Astrocyte of the hippocampus (primary cell): ENCODE data around the gene LSM5.

Experiments
- DNase-seq: peaks from one replicate; pipeline ENCODE4 v3.0.0; 2011; ENCODE audit warnings: low read depth, low spot score

The LSM5 gene

DNA sequence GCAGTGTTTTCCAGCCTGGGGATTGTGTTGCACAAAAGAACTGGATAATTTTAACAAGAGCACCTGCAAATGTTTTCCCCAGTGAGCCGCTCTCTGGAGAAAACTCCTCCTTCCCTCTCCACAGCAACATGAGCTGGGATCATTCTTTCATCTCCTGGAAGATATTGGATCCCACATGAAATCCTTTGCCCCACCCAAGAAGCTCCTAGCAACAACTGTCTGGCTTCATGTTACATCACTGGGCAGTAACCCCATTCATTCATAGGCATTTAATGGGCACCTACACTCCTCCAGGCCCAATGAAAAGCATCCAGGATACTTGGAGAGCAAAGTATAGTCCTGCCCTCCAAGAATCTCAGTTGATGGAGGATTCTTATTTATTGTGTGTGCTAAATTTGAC lies 27.2 kb downstream of the LSM5 start:
- DNase-seq: no peak

DNA sequence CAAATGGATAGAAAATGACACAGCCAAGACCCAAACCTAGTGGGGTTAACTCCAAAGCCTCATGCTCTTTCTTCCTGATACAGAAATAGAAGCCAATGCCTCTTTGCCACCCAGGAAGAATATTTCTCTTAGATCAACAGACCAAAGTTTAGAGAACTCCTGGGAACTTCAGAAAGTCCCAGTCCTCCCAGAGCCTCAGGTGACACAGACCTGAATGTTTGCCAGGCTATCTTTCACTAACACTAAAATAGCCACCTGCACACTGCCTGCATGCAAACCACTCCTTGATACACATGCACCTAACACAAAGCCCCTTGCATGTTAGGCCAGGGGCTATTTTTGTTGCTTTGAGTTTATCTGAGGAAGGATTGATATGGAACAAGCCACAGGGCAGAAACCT lies 27.7 kb downstream of the LSM5 start:
- no peak for DNase-seq

DNA sequence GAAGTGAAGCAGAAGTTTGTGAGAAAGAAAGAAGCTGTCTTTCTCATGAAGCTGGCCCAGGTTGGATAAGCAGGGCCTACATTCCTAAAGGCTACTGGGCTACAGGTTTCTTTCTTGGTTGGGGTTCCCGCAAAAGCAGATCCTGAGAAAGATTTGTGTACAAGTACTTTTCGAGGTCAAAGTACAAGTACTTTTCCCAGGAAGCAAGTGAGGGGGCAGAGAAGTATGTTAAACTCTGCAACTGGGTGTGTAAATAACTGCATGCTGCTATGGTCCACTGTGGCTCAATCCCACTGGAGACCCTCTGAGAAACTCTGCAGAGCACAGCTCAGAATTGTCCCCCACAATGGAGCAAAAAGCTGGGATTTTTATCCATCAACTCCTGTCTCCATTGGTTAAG lies 28.7 kb downstream of the LSM5 start:
- no peak for DNase-seq

DNA sequence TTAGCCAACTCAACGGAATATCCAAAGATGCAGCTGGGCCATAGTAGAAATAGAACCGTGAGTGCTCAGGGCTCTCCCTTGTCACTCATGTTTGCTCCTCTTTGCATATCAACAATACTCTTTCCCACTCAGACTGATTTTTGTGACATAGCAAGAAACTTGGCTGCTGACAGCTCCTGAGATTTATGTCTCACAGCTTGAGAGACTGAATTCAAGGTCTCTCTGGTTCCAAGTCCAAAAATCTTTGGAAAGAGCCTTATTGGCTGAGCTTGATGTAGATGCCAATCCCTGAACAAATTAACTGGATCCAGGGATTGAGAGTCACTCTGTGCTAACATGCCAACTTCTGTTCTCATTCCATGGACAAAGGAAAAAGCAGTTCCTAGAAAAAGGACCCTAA lies 30.4 kb downstream of the LSM5 start:
- no peak for DNase-seq

DNA sequence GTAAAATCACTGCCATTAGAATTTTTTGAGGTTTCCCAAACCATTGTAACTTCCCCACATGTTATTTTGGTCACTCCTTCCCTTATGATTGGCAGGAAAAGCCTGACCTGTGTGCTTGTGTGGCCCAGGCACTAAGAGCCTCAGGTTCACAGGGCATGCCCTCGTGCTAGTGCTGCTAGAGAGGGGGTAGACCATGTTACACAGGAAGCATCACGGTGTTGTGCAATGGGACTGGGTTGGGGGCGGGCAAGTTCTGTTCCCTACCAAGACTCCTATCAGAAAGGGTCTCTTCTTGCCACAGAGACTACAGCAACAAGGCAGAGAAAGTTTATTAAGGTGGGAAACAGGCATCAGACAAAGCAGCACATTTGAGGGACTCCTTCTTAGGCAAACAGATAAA lies 32.2 kb downstream of the LSM5 start:
- DNase-seq: no peak

DNA sequence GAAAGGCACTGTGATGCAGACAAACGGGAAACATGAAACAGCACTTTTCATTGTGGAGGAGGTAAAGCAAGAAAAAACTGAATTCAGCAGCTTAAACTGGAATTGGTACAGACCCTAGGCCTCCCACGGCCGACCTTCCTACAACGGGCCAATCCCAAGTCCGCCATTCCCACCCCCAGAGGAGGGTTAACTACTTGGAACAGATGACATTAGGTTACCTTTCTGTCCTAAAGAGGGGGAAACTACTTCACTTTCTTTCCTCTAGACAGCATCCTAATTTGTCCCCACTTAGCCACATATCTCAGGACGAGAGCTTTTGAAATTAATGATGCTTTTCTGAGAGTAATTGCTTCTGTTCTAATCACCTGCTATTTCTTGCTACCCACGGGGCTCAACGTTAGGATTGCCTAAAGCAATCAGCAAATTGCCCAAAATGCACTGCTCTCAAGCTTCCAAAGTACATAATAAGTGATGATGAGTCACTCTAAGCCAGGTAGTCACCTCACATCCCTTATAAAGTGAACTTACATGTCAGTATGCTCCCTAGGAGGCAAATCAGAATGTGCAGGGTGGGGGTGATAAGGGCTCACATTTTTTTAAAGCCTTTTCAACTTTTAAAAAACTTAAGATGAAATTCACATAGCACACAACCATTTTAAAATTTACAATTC lies 36.7 kb downstream of the LSM5 start:
- DNase-seq: no peak

DNA sequence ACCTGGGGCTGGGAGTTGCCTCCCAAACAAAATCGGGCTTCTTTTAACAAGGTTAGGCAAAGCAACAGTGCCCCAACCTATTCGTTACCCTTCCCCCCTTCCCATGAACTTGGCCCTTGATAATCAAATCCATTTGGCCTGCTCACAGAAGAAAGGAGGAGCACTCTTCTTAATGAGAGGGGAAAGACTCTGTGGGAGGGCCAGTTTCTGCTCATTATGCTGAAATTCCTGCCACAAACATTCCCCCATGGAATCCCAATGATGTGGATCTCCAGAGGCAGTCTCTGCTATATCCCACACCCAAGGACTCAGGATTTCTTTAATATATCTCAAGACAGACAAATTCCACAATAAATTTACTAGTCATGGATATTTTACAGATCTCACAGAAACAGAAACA lies 43.0 kb downstream of the LSM5 start:
- DNase-seq: peak; percentile 37

DNA sequence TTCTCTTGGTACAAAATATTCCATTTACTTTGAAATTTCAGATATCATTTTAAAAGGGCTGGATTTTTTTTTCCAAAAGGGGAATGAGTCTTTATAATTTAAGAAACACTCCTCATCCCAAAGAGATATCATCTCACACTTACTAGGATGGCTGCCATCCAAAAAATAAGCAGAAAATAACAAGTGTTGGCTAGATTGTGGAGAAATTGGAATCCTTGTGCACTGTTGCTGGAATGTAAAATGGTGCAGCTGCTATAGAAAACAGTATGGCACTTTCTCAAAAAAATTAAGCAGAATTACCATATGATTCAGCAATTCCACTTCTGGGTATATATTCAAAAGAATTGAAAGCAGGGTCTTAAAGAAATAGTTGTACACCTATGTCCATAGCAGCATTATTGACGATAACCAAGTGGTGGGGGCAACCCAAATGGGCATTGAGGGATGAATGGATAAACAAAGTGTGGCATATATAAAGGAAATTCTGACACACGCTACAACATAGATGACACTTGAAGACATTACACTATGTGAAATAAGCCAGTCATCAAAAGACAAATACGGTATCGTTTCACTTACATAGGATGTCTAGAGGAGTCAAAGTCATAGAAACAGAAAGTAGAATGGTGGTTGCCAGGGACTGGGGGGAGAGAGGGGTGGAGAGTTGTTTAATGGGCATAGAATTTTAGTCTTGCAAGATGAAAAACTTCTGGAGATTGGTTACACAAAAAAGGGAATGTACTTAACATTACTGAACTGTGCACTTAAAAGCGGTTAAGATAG lies 53.8 kb downstream of the LSM5 start:
- DNase-seq: no peak
